Measurements from ENCODE around the gene SAMSN1. TPM values are rescaled to one million over a fixed set of nuclear protein-coding genes. Genes with fewer than 3 reads are reported as not detected.

The SAMSN1 gene
- total and polyA plus RNA-seq, 9 donors: 1.3 to 8.0 (median 2.0) TPM

DNA sequence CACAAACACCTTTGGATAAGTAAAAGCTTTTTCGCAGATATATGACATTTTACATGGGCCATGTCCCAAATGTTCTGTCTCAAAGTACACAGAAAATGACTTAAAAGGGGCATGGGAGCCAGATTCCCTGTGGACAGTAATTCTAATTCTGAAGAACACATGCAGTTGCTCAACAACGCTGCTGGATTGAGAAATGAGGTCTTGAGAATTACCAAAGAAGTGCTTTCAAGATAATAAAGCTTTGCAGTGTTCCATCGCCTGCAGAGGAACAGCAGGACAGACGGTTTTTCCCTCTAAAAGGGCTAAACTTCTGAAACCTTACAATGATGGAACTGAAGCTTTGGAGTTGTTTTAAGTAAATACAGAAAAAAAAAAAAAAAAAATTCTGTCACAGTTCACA lies 107.9 kb downstream of the SAMSN1 start:
- H3K27ac ChIP-seq: no peak overlapping the region
- no peak for TF ChIP-seq EP300 (IDR thresholded peaks at IDR 0.05)
- DNase-seq: no peak
- no peaks in the 10 kb centered on the region for H3K27me3 ChIP-seq
- no peaks in the 10 kb centered on the region for H3K4me1 ChIP-seq (ENCODE audit: insufficient read depth)
- intact Hi-C loops (cut with DNase I): no loop called here
- 73 to 78% (median 74%) methylated on average over 4 of the region's 4 CpGs for WGBS, 3 donors
- no peaks in the 10 kb centered on the region for H3K9me3 ChIP-seq
- H3K4me3 ChIP-seq: no peak overlapping the region
- no peaks in the 10 kb centered on the region for H3K36me3 ChIP-seq

DNA sequence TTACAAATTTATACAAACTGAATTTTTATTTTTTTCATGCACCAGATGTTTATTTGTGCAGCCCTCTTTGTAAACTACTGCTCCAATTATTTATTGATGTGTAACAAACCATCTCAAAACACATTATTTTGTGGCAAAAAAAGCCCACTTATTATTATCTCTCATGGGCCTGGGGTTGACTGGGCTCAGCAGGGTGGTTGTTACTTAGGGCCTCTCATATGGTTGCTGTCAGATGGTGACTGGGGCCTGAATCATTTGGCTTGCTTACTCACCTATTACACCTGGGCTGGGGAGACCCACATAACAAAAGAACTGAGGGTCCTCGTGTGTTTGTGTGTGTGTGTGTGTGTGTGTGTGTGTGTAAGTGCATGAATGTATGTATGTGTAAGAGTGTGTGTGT lies 110.7 kb downstream of the SAMSN1 start:
- TF ChIP-seq, protein P1, sequence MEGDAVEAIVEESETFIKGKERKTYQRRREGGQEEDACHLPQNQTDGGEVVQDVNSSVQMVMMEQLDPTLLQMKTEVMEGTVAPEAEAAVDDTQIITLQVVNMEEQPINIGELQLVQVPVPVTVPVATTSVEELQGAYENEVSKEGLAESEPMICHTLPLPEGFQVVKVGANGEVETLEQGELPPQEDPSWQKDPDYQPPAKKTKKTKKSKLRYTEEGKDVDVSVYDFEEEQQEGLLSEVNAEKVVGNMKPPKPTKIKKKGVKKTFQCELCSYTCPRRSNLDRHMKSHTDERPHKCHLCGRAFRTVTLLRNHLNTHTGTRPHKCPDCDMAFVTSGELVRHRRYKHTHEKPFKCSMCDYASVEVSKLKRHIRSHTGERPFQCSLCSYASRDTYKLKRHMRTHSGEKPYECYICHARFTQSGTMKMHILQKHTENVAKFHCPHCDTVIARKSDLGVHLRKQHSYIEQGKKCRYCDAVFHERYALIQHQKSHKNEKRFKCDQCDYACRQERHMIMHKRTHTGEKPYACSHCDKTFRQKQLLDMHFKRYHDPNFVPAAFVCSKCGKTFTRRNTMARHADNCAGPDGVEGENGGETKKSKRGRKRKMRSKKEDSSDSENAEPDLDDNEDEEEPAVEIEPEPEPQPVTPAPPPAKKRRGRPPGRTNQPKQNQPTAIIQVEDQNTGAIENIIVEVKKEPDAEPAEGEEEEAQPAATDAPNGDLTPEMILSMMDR (IDR thresholded peaks at IDR 0.05): no peak
- TF ChIP-seq EP300 (IDR thresholded peaks at IDR 0.05) (no peak), POLR2A (IDR thresholded peaks at IDR 0.05) (no peak)
- Histone ChIP-seq H3K36me3 (no peaks in the 10 kb centered on the region), H3K27ac (no peak overlapping the region), H3K9me3 (no peaks in the 10 kb centered on the region), H3K27me3 (no peaks in the 10 kb centered on the region), H3K4me3 (no peak overlapping the region), H3K4me1 (ENCODE audit: insufficient read depth) (no peaks in the 10 kb centered on the region)
- DNase-seq: no peak
- 25 to 76% (median 48%) methylated on average over 1 of the region's 1 CpG for WGBS, 3 donors
- intact Hi-C loops (cut with DNase I): no loop called here

Other genes with a start within 250 kb of the SAMSN1 start
- 10 to 100 TPM; 17.3 to 39.1 (median 27.7) TPM for gene HSPA13, start 163.2 kb downstream of the SAMSN1 start, total RNA-seq
- gene HSPA13, start 163.2 kb downstream of the SAMSN1 start, polyA plus RNA-seq: 10 to 100 TPM; 12.9 to 14.3 TPM